ENCODE measurements around the gene RTKN. TPM values are rescaled to one million over a fixed set of nuclear protein-coding genes. Genes with fewer than 3 reads are reported as not detected.
A peak's percentile ranks its signal among the peaks of the same experiment; 100 is the strongest.

The RTKN gene
- total RNA-seq, 1 experiment from 2014 or later: 128 TPM

GRCh38 chr2:74417763-74418162, 24.0 kb downstream of the RTKN start:
- no peak for DNase-seq (ENCODE audit: low spot score)

- DNase-seq (ENCODE audit: low spot score): no peak
Measured at GRCh38 chr2:74417197-74417596, 24.5 kb downstream of the RTKN start.

- no peak for DNase-seq (ENCODE audit: low spot score)
Measured at GRCh38 chr2:74416778-74417177, 25.0 kb downstream of the RTKN start.

GRCh38 chr2:74415762-74416395, 25.9 kb downstream of the RTKN start:
- DNase-seq (ENCODE audit: low spot score): no peak

- no peak for DNase-seq (ENCODE audit: low spot score)
Measured at GRCh38 chr2:74414881-74415761, 26.6 kb downstream of the RTKN start.

- DNase-seq (ENCODE audit: low spot score): no peak
Measured at GRCh38 chr2:74414441-74414840, 27.3 kb downstream of the RTKN start.

GRCh38 chr2:74413001-74413698, 28.6 kb downstream of the RTKN start:
- no peak for DNase-seq (ENCODE audit: low spot score)

GRCh38 chr2:74407682-74408081, 34.1 kb downstream of the RTKN start:
- DNase-seq (ENCODE audit: low spot score): no peak

- DNase-seq (ENCODE audit: low spot score): no peak
Measured at GRCh38 chr2:74406035-74406434, 35.7 kb downstream of the RTKN start.

GRCh38 chr2:74401891-74402290, 39.8 kb downstream of the RTKN start:
- no peak for DNase-seq (ENCODE audit: low spot score)

GRCh38 chr2:74399785-74400184, 42.0 kb downstream of the RTKN start:
- DNase-seq (ENCODE audit: low spot score): peak; percentile 23

GRCh38 chr2:74396149-74396548, 45.6 kb downstream of the RTKN start:
- DNase-seq (ENCODE audit: low spot score): no peak

- no peak for DNase-seq (ENCODE audit: low spot score)
Measured at GRCh38 chr2:74393525-74393924, 48.2 kb downstream of the RTKN start.

- DNase-seq (ENCODE audit: low spot score): no peak
Measured at GRCh38 chr2:74392449-74392743, 49.3 kb downstream of the RTKN start.

GRCh38 chr2:74391580-74392448, 49.9 kb downstream of the RTKN start:
- DNase-seq (ENCODE audit: low spot score): peak; percentile 94

GRCh38 chr2:74391209-74391579, 50.5 kb downstream of the RTKN start:
- peak; percentile 32 for DNase-seq (ENCODE audit: low spot score)

GRCh38 chr2:74390606-74391005, 51.1 kb downstream of the RTKN start:
- no peak for DNase-seq (ENCODE audit: low spot score)

GRCh38 chr2:74387346-74387745, 54.4 kb downstream of the RTKN start:
- DNase-seq (ENCODE audit: low spot score): no peak

GRCh38 chr2:74385396-74385795, 56.3 kb downstream of the RTKN start:
- DNase-seq (ENCODE audit: low spot score): no peak

- DNase-seq (ENCODE audit: low spot score): no peak
Measured at GRCh38 chr2:74384051-74384450, 57.7 kb downstream of the RTKN start.

- no peak for DNase-seq (ENCODE audit: low spot score)
Measured at GRCh38 chr2:74383254-74383653, 58.5 kb downstream of the RTKN start.

GRCh38 chr2:74381751-74382150, 60.0 kb downstream of the RTKN start:
- DNase-seq (ENCODE audit: low spot score): no peak
